HG02610 (cell line): ENCODE data around the gene PRKCE.

ENCODE experiments used
- ATAC-seq: cut with Tn5 transposase; IDR thresholded peaks from one replicate; pipeline ENCODE4 v1.9.1; 2021; ENCODE audit warnings: mild to moderate bottlenecking, moderate library complexity; ENCODE audit not compliant: unreplicated experiment

PRKCE gene

GRCh38 chr2:46230115-46230571 lies 578.7 kb downstream of the PRKCE start:
- peak; percentile 37 for ATAC-seq

GRCh38 chr2:46230677-46231425 lies 579.4 kb downstream of the PRKCE start:
- no peak for ATAC-seq

GRCh38 chr2:46231721-46232120 lies 580.2 kb downstream of the PRKCE start:
- ATAC-seq = no peak

GRCh38 chr2:46232860-46233259 lies 581.4 kb downstream of the PRKCE start:
- ATAC-seq = no peak

- no peak for ATAC-seq
These were observed 584.8 kb downstream of the PRKCE start for GRCh38 chr2:46236006-46236875.

- no peak for ATAC-seq
These were observed 585.7 kb downstream of the PRKCE start for GRCh38 chr2:46236876-46237859.
